SH-SY5Y (cell line): Measurements from ENCODE around the gene OR10H5.

Source experiments
- GATA2 ChIP-seq: IDR thresholded peaks from 2 replicates; pipeline ENCODE4 v1.6.1; 2011; ENCODE audit warnings: mild to moderate bottlenecking, low read depth, low read length
- GATA3 ChIP-seq: IDR thresholded peaks from 2 replicates; pipeline ENCODE4 v1.6.1; 2011; ENCODE audit warnings: low read depth, mild to moderate bottlenecking, low read length, moderate library complexity

- TF ChIP-seq GATA2 (no peak), GATA3 (no peak)
Observed at GRCh38 chr19:15813916-15814315, 26.5 kb downstream of the OR10H5 start.
